Urinary bladder (tissue), 4 donors: ENCODE results near the gene UBE2J2. TPM values are rescaled to one million over a fixed set of nuclear protein-coding genes. Genes with fewer than 3 reads are reported as not detected.

Source experiments
- DNase-seq: peaks from one replicate; pipeline ENCODE4 v3.0.0-alpha.2; 2015; ENCODE audit errors: extremely low spot score
- H3K27ac ChIP-seq: one replicate; pipeline ENCODE4 v1.5.1; 2013; ENCODE audit warnings: low read depth, mild to moderate bottlenecking, moderate library complexity
- H3K36me3 ChIP-seq: one replicate; pipeline ENCODE4 v1.6.1; 2013; ENCODE audit warnings: mild to moderate bottlenecking, moderate library complexity; ENCODE audit not compliant: insufficient read depth
- H3K4me1 ChIP-seq: one replicate; pipeline ENCODE4 v1.6.1; 2013; ENCODE audit warnings: mild to moderate bottlenecking, moderate library complexity; ENCODE audit not compliant: insufficient read depth
- H3K4me3 ChIP-seq: one replicate; pipeline ENCODE4 v1.5.1; 2013; ENCODE audit warnings: low read depth, low read length
- WGBS: extraction: QIAGEN DNeasy Blood & Tissue Kit; methylation state at CpG from one replicate; pipeline ENCODE4 v1.1.7; 2013; 5-methylcytosine and 5-hydroxymethylcytosine counted together
- polyA plus RNA-seq: library from polyadenylated mRNA; stranded (reverse); fragments of 200-250 nt; gene quantifications from one replicate; pipeline ENCODE4 v1.2.3, GENCODE V29; 2013
- total RNA-seq: library from RNA; depleted of rRNA; stranded (reverse); fragments of >200 nt; gene quantifications from one replicate; pipeline ENCODE4 v1.2.3, GENCODE V29; 2014
- donor health status: healthy with polysubstance abuse.
- donor health status: healthy.

Gene UBE2J2
- total and polyA plus RNA-seq, 2 donors = 36.3 to 47.0 TPM

DNA sequence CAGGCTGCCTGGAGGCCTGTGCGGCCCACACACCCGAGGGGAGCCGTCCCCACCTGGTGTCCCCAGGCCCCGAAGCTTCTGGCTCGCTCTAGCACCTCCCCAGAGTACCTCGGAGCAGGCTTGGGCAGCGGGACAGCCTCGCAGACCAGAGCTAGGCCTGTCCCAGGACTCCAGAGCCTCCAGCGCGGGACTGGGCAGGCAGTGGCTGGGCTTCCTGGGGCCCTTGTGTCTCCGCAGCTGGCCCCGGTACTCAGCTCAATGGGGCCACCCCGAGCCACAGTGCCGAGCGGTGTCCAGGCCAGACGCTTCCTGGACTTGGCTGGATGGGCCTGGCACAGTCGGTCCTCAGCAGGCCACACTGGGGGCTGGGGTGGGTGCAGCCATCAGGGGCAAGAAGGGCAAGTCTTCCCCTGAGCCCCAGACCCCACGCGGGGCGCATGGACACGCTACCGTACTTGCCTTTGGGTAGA lies 11.5 kb upstream of the UBE2J2 start:
- Histone ChIP-seq H3K4me3 (no peak overlapping the region), H3K36me3 (no peaks in the 10 kb centered on the region), H3K4me1 (no peaks in the 10 kb centered on the region), H3K27ac (no peak overlapping the region)
- 89% methylated on average over 22 of the region's 22 CpGs for WGBS
- DNase-seq = no peak

DNA sequence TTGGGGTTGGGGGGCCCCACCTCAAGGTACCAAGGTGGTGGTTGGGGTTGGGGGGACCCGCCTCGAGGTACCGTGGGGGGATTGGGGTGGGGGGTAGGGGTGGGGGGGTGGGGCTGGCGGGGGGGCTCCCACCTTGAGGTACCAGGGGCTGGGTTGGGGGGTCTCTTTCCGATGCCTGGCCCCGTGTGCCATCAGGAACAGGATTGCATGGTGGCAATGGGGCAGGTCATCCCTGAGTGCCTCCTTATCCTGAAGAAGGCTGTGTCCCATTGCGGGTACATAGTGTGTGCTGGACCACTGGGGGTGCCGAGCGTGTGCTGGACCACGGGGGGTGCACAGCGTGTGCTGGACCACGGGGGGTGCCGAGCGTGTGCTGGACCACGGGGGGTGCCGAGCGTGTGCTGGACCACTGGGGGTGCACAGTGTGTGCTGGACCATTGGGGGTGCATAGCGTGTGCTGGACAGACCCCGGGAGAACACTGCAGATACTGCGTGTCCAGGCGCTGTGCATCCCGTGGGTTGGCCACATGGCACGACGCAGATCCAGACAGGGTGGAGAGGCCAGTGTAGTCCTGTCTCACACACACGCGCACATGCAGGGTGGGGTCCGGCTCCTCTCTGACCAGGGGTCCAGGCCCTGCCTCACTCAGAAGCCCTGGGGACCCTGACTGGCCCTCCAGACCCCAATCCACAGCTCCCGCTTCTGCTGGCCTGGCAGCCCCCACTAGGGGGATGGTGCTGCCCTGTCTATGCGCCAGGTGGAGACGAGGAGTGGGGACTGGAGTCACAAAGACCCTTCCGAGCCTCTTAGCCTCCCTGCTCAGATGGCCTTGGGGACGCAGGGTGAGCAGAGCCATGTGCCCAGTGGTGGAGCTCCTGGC lies 10.8 kb upstream of the UBE2J2 start:
- no peak overlapping the region for H3K27ac ChIP-seq
- 84% methylated on average over 32 of the region's 32 CpGs for WGBS
- no peak for DNase-seq
- H3K4me1 ChIP-seq = no peaks in the 10 kb centered on the region
- H3K4me3 ChIP-seq = no peak overlapping the region
- H3K36me3 ChIP-seq = no peaks in the 10 kb centered on the region

DNA sequence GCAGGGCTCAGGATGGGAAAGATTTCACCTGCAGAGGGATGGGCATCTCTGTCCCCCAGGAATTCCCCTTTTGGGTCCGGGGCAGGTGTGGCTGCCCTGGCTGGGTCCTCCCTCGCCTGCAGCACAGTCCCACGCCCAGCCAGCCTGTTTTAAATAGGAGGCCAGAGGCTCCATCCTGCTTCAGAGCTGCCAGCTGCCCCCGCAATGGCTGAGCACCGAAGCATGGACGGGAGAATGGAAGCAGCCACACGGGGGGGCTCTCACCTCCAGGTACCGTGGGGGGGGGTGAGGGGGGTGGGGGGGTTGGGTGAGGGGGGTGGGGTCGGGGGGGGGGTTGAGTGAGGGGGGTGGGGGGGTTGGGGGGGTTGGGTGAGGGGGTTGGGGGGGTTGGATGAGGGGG lies 10.2 kb upstream of the UBE2J2 start:
- DNase-seq = no peak
- H3K36me3 ChIP-seq = no peaks in the 10 kb centered on the region
- no peak overlapping the region for H3K27ac ChIP-seq
- H3K4me3 ChIP-seq = no peak overlapping the region
- WGBS = 13% methylated on average over 8 of the region's 9 CpGs
- no peaks in the 10 kb centered on the region for H3K4me1 ChIP-seq

DNA sequence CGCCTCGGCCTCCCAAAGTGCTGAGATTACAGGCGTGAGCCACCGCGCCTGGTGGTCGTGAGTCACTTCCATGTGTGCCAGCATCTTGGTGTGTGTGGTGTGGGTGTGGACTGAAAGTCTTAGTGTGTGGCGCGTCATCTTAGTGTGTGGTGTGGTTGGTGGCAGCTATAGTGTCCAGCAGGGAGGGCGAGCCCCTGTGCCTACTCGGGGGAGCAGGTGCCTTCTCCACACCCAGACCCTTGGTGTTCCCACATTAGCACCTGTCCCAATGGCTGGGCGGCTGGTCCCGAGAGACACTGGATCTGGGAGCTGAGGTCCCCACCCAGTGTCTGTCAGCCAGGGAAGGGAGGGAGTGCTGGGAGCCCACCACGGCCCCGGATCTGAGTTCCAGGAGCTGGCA lies 9.3 kb upstream of the UBE2J2 start:
- no peak for DNase-seq
- H3K4me1 ChIP-seq = no peaks in the 10 kb centered on the region
- H3K4me3 ChIP-seq = no peak overlapping the region
- 85% methylated on average over 14 of the region's 14 CpGs for WGBS
- no peaks in the 10 kb centered on the region for H3K36me3 ChIP-seq
- no peak overlapping the region for H3K27ac ChIP-seq

DNA sequence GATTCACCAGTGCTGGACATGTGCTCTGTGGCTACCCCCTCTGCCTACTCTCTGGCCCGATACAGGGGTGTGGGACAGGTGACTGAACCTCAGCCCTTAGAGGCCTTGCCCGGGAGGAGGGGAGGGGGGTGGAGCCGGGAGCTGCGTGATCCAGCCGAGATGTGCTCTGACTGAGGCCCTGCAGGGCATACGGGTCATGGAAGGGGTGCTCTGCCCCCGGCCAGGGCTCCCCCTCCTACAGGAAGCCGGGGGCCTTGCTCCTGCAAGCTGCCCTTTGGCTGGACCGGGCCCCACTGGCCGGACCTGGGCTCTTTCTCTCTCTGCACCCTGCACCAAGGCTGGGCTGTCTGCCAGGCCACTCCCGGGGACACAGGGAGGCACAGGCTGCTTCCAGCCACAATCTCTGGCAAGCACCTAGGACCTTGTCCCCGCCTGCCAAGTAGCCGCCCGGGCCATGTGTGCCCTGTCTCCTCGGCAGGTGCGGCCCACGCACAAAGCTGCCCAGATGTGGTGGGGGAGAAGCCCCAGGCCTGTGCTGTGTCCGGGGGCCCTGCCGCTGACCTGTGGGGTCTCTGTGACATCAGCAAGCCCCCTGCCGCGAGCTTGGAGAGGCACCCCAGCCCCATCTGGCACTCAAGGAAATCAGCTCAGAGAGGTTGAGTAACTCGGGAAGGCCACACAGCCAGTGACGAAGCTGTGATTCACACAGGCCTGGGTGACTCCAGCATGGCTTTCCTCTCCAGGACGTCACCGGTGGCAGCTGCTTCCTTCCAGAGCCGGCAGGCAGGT lies 8.1 kb upstream of the UBE2J2 start:
- Histone ChIP-seq H3K27ac (no peak overlapping the region), H3K36me3 (no peaks in the 10 kb centered on the region), H3K4me1 (no peaks in the 10 kb centered on the region), H3K4me3 (no peak overlapping the region)
- WGBS = 48% methylated on average over 26 of the region's 26 CpGs
- no peak for DNase-seq

DNA sequence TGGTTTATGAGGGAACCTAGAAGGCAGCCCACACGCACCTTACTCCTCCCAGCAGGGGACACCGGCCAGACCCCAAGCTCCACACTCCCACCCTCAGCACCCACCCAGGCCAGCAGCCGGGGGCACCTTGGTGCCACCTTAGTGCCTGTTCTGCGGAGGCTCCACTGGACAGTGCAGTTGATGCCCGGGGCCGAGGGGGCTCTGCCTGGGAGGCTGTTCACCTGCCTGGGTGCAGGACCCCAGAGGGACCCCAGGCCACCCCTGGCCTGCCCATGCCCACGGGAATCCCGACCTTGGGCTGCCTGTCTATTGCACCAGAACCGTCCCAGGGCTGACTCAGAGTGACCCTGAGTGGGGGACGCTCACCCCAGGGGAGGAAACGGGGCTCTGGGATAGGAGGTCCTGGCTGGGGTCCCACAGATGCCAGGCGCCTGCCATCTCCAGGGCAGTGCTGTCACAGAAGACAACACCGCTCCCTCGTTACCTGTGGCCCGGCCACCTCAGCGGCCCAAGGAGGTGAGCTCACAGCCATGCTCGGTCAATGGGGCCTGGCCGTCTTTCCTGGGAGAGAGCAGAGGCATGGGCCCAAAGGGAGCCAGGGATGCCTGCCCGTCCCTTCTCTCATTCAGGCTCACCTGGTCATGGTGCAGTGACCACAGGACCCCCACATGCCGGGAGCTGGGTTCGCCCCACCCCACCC lies 7.3 kb upstream of the UBE2J2 start:
- no peak for DNase-seq
- WGBS = 90% methylated on average over 21 of the region's 21 CpGs

DNA sequence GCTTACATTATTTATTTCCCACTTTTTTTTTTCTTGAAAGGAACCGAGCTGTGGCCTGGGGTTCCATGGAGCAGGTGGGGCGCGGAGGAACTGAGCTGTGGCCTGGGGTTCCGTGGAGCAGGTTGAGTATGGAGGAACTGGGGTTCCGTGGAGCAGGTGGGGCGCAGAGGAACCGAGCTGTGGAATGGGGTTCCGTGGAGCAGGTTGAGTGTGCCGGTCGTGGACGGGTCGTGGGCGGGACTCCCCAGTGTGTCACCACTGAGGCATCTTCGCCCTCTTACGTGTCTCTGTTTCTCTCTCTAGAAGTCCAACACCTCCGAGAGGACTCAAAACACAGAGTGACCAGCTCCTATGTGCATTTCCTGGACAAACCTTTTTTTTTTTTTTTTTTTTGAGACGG lies 5.4 kb upstream of the UBE2J2 start:
- Histone ChIP-seq H3K4me1 (no peaks in the 10 kb centered on the region), H3K36me3 (no peaks in the 10 kb centered on the region), H3K4me3 (no peak overlapping the region), H3K27ac (no peak overlapping the region)
- no peak for DNase-seq
- WGBS = 90% methylated on average over 16 of the region's 17 CpGs

More for the DNA sequence above, 7.3 kb upstream of the UBE2J2 start:
- H3K27ac ChIP-seq = no peak overlapping the region
- no peaks in the 10 kb centered on the region for H3K4me1 ChIP-seq
- no peak overlapping the region for H3K4me3 ChIP-seq
- H3K36me3 ChIP-seq = no peaks in the 10 kb centered on the region

DNA sequence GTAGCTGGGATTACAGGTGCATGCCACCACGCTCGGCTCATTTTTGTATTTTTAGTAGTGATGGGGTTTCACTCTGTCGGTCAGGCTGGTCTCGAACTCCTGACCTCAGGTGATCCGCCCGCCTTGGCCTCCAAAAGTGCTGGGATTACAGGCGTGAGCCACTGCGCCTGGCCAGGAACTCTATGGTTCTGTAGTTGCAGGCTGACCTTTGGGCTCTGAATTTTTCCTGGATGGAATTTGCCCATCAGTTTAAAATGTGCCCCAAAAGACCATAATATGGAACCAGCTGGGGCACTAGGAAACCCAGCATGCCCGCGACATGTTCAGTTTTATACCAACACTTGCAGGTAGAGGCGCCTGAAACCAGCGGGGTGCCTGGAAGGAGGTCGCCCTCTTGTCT lies 5.0 kb upstream of the UBE2J2 start:
- Histone ChIP-seq H3K27ac (no peak overlapping the region), H3K36me3 (no peaks in the 10 kb centered on the region), H3K4me3 (no peak overlapping the region), H3K4me1 (no peaks in the 10 kb centered on the region)
- WGBS = 96% methylated on average over 13 of the region's 13 CpGs
- no peak for DNase-seq

DNA sequence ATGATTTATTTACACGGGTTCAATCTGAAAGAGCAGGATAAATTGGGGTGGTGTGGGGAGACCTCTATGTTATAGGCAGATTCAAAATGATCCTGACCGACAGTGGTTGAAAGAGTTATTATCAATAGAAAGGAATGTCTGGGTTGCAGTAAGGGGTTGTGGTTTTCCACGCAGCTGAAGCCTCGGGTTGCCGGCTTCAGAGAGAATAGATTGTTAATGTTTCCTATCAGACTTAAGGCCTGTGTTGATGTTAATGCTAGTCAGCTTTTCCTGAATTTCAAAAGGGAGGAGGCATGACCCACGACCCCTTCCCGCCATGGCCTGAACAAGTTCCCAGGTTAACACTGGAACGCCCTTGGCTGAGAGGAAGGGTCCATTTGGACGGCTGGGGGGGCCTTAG lies 2.2 kb upstream of the UBE2J2 start:
- Histone ChIP-seq H3K4me3 (no peak overlapping the region), H3K36me3 (no peaks in the 10 kb centered on the region), H3K4me1 (peaks cover 4% of the 10 kb centered on the region), H3K27ac (no peak overlapping the region)
- WGBS = 70% methylated on average over 9 of the region's 9 CpGs
- no peak for DNase-seq

DNA sequence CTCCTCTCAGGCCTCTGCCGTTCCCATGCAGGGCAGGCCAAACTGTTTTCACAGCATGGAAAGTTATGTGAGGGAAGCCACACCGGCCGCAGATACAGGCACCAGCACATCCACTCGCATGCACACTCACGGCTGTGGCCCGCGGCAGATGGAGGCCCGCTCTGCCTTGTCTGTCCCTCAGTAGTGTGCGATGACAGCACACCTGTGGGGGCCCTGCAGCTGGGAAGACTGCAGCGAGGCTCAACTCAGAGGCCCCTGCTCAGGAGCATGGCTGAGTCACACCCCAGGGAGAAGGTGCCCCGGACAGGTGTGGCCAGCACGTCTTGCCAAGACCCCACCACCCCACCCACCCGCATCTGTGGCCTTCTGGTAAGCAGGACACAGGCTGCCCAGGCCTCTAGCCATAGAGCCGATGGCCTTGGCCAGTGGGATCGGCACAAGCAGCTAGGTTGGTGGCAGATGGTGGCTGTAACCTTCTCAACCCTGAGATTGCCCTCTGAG lies 1.3 kb upstream of the UBE2J2 start:
- no peak overlapping the region for H3K27ac ChIP-seq

DNA sequence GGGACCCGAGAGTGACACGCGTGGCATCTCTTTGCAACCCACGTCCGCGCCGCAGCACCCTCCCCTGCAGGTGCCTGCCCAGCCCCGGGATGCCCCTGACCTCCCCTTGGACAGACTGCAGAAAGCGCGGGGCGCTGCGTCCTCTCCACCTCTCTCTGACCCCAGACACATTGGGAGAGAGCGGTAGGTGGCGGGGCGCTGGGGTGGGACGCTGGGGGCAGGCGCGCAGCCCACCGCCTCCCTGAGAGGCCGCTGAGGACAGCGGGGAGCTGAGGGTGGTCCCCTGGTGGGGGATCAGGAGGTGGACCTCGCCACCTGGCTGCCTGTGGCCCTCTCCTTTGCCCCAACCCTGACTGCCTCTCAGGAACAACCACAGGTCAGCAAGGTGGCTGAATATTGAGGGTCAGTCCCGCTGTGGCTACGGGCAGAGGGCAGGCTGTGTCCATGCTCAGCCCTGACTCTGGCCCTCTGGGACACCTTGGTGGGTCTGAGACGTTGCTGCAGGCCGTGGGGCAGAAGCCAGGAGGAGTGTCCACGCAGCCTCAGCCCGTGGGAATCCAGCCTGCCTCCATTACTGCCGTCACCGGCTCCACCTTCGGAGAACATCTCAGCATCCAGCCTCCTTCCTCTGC lies 761 bp upstream of the UBE2J2 start:
- no peak for DNase-seq
- no peak overlapping the region for H3K27ac ChIP-seq
- H3K4me1 ChIP-seq = peaks cover 4% of the 10 kb centered on the region
- peak overlapping the region; percentile 99 for H3K4me3 ChIP-seq
- WGBS = 18% methylated on average over 31 of the region's 31 CpGs
- H3K36me3 ChIP-seq = no peaks in the 10 kb centered on the region

More for the DNA sequence above, 1.3 kb upstream of the UBE2J2 start:
- H3K4me1 ChIP-seq = peaks cover 4% of the 10 kb centered on the region
- DNase-seq = no peak
- WGBS = 85% methylated on average over 15 of the region's 15 CpGs
- no peak overlapping the region for H3K4me3 ChIP-seq
- H3K36me3 ChIP-seq = no peaks in the 10 kb centered on the region

DNA sequence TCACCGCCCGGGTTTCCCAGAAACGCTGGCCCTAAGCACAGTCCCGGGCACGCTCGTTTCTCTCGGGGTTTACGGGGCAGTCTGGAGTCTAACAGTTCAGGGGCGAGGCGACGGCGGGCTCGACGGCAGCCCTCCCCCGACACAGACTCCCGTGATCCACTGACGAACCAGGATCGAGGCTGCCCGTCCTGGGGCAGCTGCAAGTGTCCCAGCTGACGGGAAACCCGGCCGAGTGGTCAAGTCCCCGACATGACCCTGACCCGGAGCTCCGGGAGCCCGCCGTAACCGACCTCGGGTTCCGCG lies 494 bp downstream of the UBE2J2 start:
- Histone ChIP-seq H3K27ac (peak overlapping the region; percentile 57), H3K36me3 (no peaks in the 10 kb centered on the region), H3K4me1 (peaks cover 4% of the 10 kb centered on the region), H3K4me3 (peak overlapping the region; percentile 99)
- no peak for DNase-seq
- under 1% methylated on average over 31 of the region's 31 CpGs for WGBS
